Spleen (tissue), 11 donors: Measurements from ENCODE around the gene LENEP. TPM values are rescaled to one million over a fixed set of nuclear protein-coding genes. Genes with fewer than 3 reads are reported as not detected.
A peak's percentile ranks its signal among the peaks of the same experiment; 100 is the strongest.

Source experiments
- DNase-seq: peaks from one replicate; pipeline ENCODE4 v3.0.0-alpha.2; 2020
- H3K27ac ChIP-seq, 8 donors: fragments of 200-600 bp; sonication (generic) in 7 of 8; 1 replicate in 4 of 8; 2 replicates in 4 of 8; pipeline versions ENCODE4 v1.5.0 to v1.8.0; 2016 to 2021; ENCODE audit warnings: inconsistent platforms in 4 of 8, mild to moderate bottlenecking in 4 of 8, moderate library complexity in 1 of 8
- H3K27me3 ChIP-seq, 7 donors: fragments of 200-600 bp; sonication (generic) in 6 of 7; replicated peaks in 1 of 7; 1 replicate in 4 of 7; 2 replicates in 3 of 7; pipeline versions ENCODE4 v1.5.0 to v1.8.0; 2016 to 2021; ENCODE audit warnings: inconsistent platforms in 3 of 7, mild to moderate bottlenecking in 1 of 7
- H3K36me3 ChIP-seq, 6 donors: fragments of 200-600 bp; sonication (generic) in 5 of 6; 1 replicate in 4 of 6; 2 replicates in 2 of 6; pipeline versions ENCODE4 v1.5.0 to v1.8.0; 2016 to 2021; ENCODE audit warnings: inconsistent platforms in 2 of 6
- H3K4me1 ChIP-seq, 6 donors: fragments of 200-600 bp; sonication (generic) in 5 of 6; 1 replicate in 3 of 6; 2 replicates in 3 of 6; pipeline versions ENCODE4 v1.5.0 to v1.8.0; 2016 to 2021; ENCODE audit warnings: inconsistent platforms in 3 of 6
- H3K4me3 ChIP-seq, 8 donors: fragments of 200-600 bp; sonication (generic) in 7 of 8; 1 replicate in 4 of 8; 2 replicates in 4 of 8; pipeline versions ENCODE4 v1.5.0 to v1.8.0; 2016 to 2021; ENCODE audit warnings: inconsistent platforms in 4 of 8, mild to moderate bottlenecking in 4 of 8, moderate library complexity in 2 of 8
- H3K9me3 ChIP-seq, 8 donors: fragments of 200-600 bp; sonication (generic) in 7 of 8; 1 replicate in 4 of 8; 2 replicates in 4 of 8; pipeline versions ENCODE4 v1.5.0 to v1.8.0; 2016 to 2021; ENCODE audit warnings: inconsistent platforms in 4 of 8
- POLR2A ChIP-seq, 3 donors: fragments of 450-650 bp; IDR thresholded peaks; one replicate each; pipeline ENCODE4 v1.5.1; 2017; ENCODE audit warnings: antibody characterized with exemption in 3 of 3, mild to moderate bottlenecking in 1 of 3
- POLR2AphosphoS5 ChIP-seq, 3 donors: sonication (generic); formaldehyde crosslinking; IDR thresholded peaks; one replicate each; pipeline ENCODE4 v1.5.1; 2017; ENCODE audit warnings: antibody characterized with exemption in 3 of 3
- WGBS, 5 donors: extraction: QIAGEN DNeasy Blood & Tissue Kit in 3 of 5; methylation state at CpG; one replicate each; pipeline versions ENCODE4 v1.1.5 to v1.1.7; 2013 to 2018; 5-methylcytosine and 5-hydroxymethylcytosine counted together
- intact Hi-C: fragments of 100-400 bp; cut with DNase I; formaldehyde crosslinking; loops from one replicate; pipeline ENCODE4 v1.15.0; 2023; ENCODE audit warnings: low total_unique reads
- polyA plus RNA-seq, 3 donors: library from polyadenylated mRNA; stranded (reverse); fragments of 200-250 nt; gene quantifications; one replicate each; pipeline ENCODE4 v1.2.1, GENCODE V29; 2013
- total RNA-seq, 7 donors: library from RNA; depleted of rRNA in 3 of 7; stranded (reverse); fragments of >200 nt in 3 of 7; fragmentation: NEBNext Ultra II Directional in 4 of 7; extraction: Animal tissue kit (Norgen Biotek cat#: 25700) in 4 of 7; gene quantifications; one replicate each; pipeline versions ENCODE4 v1.1.0 to v1.2.1, GENCODE V29; 2016 to 2021
- TF ChIP-seq, protein P1 (sequence below), 11 experiments: fragments of 200-600 bp in 7 of 11; fragments of 450-650 bp in 4 of 11; sonication (generic) in 4 of 11; IDR thresholded peaks in 8 of 11; conservative IDR thresholded peaks in 3 of 11; 1 replicate in 7 of 11; 2 replicates in 4 of 11; pipeline versions ENCODE4 v1.4.0 to v1.8.0; 2016 to 2021; ENCODE audit warnings: antibody characterized with exemption in 11 of 11, inconsistent platforms in 4 of 11, mild to moderate bottlenecking in 1 of 11
- donor health status: healthy with polysubstance abuse.
- donor health status: DM: no; HTN: no; CAD: no; lungs with moderate emphysema.
- donor health status: DM: no; HTN: no; CAD: no.
- donor health status: Bipolar disorder and iron deficiency.
- donor health status: healthy.
- donor health status: DM: no; HTN: no; CAD: no.
- donor health status: DM: yes; HTN: yes; CAD: no.

The LENEP gene
- total and polyA plus RNA-seq, 10 donors: 0.60 TPM; not detected in 9

DNA sequence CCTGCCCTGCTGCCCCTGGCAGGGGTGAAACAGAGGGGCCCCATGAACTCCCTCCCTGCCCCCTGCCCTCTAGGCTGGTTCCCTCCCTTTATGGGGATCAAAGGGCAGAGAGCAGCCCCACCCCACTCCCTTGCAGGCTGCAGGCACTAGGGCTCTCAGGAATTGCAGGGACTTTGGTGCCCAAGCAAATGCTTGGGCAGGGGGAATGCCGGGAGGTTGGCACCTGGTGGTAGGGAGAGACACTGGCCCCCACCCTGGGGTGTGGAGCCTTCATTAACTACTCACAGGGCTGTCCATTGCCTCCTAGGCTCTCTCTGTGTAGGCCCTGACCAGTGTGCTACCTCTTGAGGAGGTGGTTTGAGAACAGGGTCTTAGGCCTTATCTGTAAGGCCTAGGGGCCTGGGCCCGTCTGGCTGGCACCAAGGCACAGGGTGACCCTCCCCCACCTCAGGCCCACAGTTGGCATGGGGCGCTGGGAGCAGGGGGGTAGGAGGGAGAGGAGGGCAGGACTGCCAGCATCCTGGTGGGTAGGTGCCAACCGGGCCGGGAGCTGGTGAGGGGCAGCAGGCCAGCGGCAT, 14.0 kb downstream of the LENEP start:
- 47 to 82% (median 64%) methylated on average over 4 to 6 of the region's 6 CpGs for WGBS, 5 donors
- H3K4me1 ChIP-seq: peaks cover 35 to 96% (median 87%) of the 10 kb centered on the region in 6 donors
- H3K36me3 ChIP-seq: peaks cover 0 to 11% (median 0%) of the 10 kb centered on the region in 6 donors
- intact Hi-C loops: loop anchor here (10.0 kb wide), 1 partner anchor 57 kb away; the partner anchor contains the start of gene EFNA4
- H3K4me3 ChIP-seq: peak overlapping the region in 3 of 8 donors; percentile 37 to 76 (median 43)
- TF ChIP-seq POLR2AphosphoS5 (IDR thresholded peaks at IDR 0.05) (no peak), POLR2A (IDR thresholded peaks at IDR 0.05) (no peak)
- TF ChIP-seq, protein P1, sequence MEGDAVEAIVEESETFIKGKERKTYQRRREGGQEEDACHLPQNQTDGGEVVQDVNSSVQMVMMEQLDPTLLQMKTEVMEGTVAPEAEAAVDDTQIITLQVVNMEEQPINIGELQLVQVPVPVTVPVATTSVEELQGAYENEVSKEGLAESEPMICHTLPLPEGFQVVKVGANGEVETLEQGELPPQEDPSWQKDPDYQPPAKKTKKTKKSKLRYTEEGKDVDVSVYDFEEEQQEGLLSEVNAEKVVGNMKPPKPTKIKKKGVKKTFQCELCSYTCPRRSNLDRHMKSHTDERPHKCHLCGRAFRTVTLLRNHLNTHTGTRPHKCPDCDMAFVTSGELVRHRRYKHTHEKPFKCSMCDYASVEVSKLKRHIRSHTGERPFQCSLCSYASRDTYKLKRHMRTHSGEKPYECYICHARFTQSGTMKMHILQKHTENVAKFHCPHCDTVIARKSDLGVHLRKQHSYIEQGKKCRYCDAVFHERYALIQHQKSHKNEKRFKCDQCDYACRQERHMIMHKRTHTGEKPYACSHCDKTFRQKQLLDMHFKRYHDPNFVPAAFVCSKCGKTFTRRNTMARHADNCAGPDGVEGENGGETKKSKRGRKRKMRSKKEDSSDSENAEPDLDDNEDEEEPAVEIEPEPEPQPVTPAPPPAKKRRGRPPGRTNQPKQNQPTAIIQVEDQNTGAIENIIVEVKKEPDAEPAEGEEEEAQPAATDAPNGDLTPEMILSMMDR (IDR thresholded peaks at IDR 0.05 in 8 of 11, conservative IDR thresholded peaks at IDR 0.05 in 3 of 11): no peak
- no peaks in the 10 kb centered on the region for H3K27me3 ChIP-seq
- H3K9me3 ChIP-seq: no peaks in the 10 kb centered on the region
- H3K27ac ChIP-seq: peak overlapping the region; percentile 13 to 99 (median 95)
- DNase-seq: peak; percentile 87

DNA sequence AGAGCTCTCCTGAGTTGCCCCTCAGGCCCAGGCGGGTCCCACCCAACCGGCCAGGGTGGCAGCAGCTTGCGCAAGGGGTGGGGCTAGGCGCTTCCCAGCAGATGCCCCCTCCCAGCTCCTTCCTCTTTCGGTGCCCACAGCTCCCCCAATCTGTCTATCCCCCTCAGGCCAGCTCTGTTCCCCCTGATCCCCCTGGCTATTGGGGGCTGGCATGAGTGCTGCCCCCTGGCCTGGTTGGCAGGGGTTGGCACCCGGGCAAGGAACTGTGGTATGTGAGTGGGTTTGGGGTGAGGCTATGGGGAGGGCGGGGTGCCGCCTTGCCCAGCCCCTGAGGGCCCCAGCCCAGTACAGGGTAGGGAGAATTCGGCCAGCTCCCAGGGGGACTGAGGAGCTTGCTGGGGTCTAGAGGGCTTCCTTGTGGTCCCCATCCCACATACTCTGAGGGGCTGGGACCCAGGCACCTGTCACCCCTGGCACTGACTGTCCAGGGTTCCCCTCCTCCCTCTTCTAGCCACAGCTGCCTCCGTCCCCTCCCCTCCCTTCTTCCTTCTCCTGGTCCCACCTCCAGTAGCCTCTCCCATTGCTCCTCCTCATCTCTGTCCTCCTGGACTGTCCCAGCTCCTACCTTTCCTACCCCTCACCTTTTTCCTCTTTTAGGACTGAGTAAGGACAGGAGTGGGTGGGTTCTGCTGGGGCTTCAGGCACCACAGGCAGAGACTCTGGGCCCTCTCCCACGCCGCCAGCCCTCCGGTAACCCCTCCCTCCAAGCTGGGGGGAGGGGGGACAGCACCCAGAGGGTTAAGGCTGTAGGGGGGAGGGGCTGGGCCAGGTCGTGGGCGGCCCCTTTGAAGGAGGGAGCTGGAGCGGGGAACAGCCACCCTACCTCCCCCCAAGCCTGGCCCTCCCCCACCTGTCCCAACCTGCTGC, 14.9 kb downstream of the LENEP start:
- peak overlapping the region in 6 of 8 donors; percentile 29 to 76 (median 36) for H3K4me3 ChIP-seq
- H3K36me3 ChIP-seq: peaks cover 0 to 11% (median 0%) of the 10 kb centered on the region in 6 donors

DNA sequence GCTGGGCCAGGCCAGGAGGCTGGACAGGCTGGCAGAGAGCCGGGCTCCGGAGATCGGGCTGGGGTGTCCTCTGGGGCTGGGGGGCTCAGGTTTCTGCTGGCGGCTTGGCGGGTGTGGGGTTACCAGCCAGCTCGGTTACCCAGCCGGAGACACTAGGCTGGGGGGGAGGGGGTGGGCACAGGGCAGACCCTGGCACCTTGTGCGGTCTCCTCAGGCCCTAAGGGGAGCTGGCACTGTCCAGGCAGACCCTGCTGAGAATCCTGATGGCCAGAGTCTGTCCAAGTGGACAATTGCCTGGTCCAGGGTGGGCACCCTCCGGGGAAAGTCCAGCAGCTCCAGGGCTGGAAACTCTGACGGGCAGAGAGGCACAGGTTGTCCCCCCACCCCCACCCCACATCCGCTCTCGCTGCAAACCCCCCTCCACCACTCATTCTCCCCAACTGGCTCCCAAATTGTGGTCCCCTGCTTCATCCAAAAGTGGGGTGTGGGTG, 15.9 kb downstream of the LENEP start:
- no peaks in the 10 kb centered on the region for H3K27me3 ChIP-seq
- H3K4me1 ChIP-seq: peaks cover 51 to 100% (median 100%) of the 10 kb centered on the region in 6 donors
- peak overlapping the region in 6 of 8 donors; percentile 29 to 76 (median 36) for H3K4me3 ChIP-seq
- H3K36me3 ChIP-seq: peaks cover 0 to 17% (median 2%) of the 10 kb centered on the region in 6 donors
- intact Hi-C loops: loop anchor here (10.0 kb wide), 1 partner anchor 56 kb away; the partner anchor contains the start of gene EFNA4
- WGBS, 5 donors: 62 to 92% (median 78%) methylated on average over 3 to 12 of the region's 12 CpGs
- TF ChIP-seq POLR2A (IDR thresholded peaks at IDR 0.05) (no peak), POLR2AphosphoS5 (IDR thresholded peaks at IDR 0.05) (no peak)
- TF ChIP-seq, protein P1 (IDR thresholded peaks at IDR 0.05 in 8 of 11, conservative IDR thresholded peaks at IDR 0.05 in 3 of 11): no peak
- no peaks in the 10 kb centered on the region for H3K9me3 ChIP-seq
- no peak for DNase-seq
- H3K27ac ChIP-seq: peak overlapping the region in 7 of 8 donors; percentile 60 to 99 (median 95)

More for the DNA sequence above, 14.9 kb downstream of the LENEP start:
- DNase-seq: peak; percentile 89
- TF ChIP-seq, protein P1 (IDR thresholded peaks at IDR 0.05 in 8 of 11, conservative IDR thresholded peaks at IDR 0.05 in 3 of 11): no peak
- TF ChIP-seq POLR2AphosphoS5 (IDR thresholded peaks at IDR 0.05) (peak in 1 of 3 donors; percentile 61), POLR2A (IDR thresholded peaks at IDR 0.05) (no peak)
- peaks cover 44 to 100% (median 96%) of the 10 kb centered on the region in 6 donors for H3K4me1 ChIP-seq
- peak overlapping the region; percentile 13 to 99 (median 95) for H3K27ac ChIP-seq
- 39 to 59% (median 50%) methylated on average over 15 to 16 of the region's 16 CpGs for WGBS, 5 donors
- H3K27me3 ChIP-seq: no peaks in the 10 kb centered on the region
- no peaks in the 10 kb centered on the region for H3K9me3 ChIP-seq
- intact Hi-C loops: loop anchor here (10.0 kb wide), 1 partner anchor 57 kb away; the partner anchor contains the start of gene EFNA4
